ENCODE results near the gene KRTAP2-2.
"Not testable (repeated sequence)": the region's sequence is repeated elsewhere in the genome, so short reads cannot be mapped to it uniquely, and the experiment has no call there.

Gene KRTAP2-2

DNA sequence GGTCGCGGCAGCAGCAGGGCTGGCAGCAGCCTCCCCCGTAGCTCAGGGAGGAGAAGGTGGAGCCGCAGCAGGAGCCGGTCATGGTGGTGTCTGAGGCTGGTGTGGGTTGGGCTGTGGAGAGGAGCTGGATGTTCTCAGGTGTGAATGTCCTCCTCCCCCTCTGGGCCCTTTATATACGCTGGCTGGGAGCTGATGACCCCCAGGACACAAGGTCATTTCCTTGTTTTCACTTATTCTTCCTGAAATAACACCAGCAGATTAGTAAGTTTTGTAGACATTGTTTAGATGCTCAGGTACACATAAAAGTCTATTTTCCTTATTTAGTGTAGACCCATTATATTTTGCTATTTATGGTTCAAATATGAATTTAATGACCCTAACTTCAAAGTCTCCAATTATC, at the start of gene KRTAP2-2:
KRTAP2-2 (minus strand) TSS at position 101 of the 400 bp plus-strand sequence; CDS start at position 82, 19 bp downstream.
- not testable (repeated sequence) for DNase-seq

DNA sequence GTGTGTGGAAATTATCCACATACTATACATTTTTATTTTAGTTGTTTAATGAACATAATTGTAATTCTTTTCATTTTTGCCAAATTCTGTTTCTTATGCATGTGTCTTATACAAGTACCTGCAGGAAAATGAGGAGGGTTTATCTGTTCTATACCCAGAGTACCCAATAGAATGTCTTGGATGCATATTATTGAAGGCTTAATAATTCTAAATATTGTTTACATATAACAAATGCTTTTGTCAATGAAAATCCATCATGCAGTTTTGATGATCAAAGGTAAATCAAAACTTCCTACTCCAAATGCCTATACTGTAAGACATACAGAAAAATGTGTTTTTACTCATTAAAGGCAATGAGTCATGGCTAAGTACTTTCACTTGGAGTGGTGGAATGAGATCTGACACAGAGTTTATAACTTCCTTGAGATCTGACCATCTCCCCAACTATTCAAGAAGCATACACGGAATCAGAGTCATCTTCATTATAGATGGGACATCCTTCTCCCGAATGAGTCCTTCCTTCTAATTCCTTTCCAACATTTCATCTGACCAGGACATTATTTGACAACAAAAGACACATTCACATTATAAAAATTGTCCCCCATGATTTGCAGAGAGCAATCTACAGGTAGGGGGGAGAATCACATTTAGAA, 49.5 kb upstream of the KRTAP2-2 start:
- not testable (repeated sequence) for DNase-seq

DNA sequence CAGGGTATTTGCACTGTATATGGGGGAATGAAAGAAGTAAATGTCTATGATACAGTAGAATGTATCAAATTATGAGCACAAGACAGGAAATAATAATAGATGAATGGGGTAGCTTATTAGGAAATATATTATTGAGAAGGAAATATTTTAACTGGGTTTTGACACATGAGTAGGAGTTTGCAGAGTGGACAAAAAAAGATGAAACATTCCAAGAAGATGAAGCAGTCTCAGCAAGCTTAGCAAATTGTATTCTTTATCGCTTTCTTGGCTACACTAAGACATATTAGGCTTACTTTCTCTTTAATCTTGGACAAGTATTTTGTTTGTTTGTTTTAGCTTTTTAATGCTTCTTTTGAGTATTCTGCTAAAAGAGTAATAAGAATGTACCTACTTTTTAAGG, 48.9 kb upstream of the KRTAP2-2 start:
- no peak for DNase-seq

DNA sequence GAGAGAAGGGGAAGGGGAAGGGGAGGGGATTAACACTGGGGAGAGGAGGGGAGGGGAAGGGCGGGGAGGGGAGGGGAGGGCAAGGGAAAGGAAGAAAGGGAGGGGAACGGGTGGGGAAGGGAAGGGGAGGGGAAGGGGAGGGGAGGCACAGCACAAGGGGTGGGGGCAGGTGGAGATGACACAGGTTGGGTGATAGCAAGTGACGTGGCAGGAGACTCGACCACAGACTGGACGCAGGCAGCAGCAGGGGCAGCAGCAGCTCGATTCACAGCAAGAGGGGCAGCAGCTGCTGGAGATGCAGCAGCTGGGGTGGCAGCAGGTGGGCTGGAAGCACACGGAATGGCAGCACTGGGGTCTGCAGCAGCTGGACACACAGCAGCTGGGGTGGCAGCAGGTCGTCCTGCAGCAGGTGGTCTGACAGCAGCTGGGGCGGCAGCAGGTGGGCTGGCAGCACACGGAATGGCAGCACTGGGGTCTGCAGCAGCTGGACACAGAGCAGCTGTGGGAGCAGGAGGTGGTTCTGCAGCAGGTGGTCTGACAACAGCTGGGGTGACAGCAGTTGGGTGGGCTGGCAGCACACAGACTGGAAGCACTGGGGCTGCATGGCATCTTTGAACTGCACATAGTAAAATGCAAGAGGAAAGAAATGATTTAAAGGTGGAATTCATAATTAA, 46.7 kb upstream of the KRTAP2-2 start, which contains the start of gene KRTAP4-16:
KRTAP4-16 (minus strand) TSS at position 624 of the 674 bp plus-strand sequence; CDS start at position 624, 0 bp downstream.
- DNase-seq = no peak

- not testable (repeated sequence) for DNase-seq
Measured at GRCh38 chr17:41099682-41100480, 44.9 kb upstream of the KRTAP2-2 start.

DNA sequence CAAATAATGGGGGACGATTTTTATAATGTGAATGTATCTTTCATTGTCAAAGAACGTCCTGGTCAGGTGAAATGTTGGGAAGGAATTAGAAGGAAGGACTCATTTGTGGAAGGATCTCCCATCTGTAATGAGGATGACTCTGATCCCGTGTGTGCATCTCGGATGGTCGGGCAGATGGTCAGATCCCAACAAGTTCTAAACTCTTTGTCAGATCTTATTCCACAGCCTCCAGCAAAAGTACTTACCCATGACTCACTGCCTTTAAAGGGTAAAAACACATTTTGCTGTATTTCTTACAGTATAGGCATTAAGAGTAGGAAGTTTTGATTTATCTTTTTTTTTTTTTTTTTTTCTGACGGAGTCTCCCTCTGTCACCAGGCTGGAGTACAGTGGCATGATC, 43.5 kb upstream of the KRTAP2-2 start:
- no peak for DNase-seq

GRCh38 chr17:41098042-41098441, 43.0 kb upstream of the KRTAP2-2 start, which contains the start of gene KRTAP4-8:
Gene KRTAP4-8 (minus strand): TSS chr17:41098142. CDS start chr17:41098084, 58 bp downstream.
- no peak for DNase-seq

DNA sequence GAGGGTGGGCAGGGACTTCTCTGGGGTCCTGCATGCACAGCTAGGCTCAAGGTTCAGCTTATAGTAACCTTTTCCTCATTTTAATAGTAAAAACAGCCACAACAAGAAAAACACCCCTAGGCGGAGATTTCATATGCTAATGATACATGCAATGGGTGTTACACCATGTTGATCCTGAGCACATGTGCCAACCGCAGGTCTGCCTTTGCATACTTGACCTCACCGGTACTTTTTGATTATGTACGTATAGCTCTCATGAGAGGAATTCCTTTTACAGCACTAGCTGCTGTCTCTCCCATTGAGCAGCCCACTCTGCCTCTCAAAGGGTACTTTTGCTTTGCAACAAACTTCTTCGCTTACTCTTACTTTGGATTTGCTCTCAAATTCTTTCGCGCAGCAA, 41.0 kb upstream of the KRTAP2-2 start:
- no peak for DNase-seq

DNA sequence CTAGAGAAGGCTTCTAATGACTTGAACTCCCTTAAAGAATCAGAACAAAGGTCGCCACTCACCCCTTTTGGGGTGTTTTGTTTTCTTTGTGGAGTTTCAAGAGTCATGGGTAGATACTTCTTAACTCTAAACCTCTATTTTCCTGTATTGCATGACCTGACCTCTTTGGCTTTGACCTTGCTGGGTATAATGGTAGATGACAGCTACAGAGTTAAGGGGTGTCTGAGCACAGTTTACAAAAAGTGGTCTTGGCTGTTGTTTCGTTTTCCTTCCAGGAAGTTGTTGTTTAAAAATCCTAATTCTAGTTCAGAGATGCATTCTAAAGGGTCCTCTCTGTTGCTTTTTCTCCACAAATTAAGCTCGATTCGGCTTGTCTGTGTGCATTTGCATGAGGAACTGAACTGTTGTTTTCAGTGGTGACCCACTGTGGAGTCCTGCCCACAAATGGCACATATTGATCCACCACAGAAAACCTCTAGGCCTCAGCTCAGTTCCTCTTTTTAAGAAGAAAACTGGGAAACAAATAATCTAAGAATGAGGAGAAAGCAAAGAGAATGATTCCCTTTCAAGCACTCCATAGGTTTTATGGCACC, 33.8 kb upstream of the KRTAP2-2 start:
- not testable (repeated sequence) for DNase-seq

- not testable (repeated sequence) for DNase-seq
Measured at GRCh38 chr17:41084100-41084856, 29.2 kb upstream of the KRTAP2-2 start, which contains the start of gene KRTAP4-7. Gene KRTAP4-7 (plus strand): TSS chr17:41084150. CDS start chr17:41084207, 57 bp downstream.

GRCh38 chr17:41083427-41083826, 28.4 kb upstream of the KRTAP2-2 start:
- DNase-seq = not testable (repeated sequence)

GRCh38 chr17:41082626-41083025, 27.6 kb upstream of the KRTAP2-2 start:
- no peak for DNase-seq

DNA sequence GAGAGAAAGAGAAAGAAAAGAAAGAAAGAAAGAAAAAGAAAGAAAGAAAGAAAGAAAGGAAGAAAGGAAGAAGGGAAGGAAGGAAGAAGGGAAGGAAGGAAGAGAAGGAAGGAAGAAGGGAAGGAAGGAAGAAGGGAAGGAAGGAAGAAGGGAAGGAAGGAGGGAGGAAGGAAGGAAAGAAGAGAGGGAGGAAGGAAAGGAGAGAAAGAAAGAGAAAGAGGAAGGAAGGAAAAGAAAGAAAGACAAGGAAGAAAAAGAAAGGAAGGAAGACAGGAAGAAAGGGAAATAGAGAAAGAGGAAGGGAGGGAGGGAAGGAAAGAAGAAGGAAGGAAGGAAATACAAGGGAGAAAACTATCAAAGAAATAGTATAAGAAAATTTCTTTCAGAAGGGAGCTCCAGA, 21.8 kb upstream of the KRTAP2-2 start:
- DNase-seq = no peak

- DNase-seq = no peak
Measured at GRCh38 chr17:41073676-41074075, 18.6 kb upstream of the KRTAP2-2 start.

GRCh38 chr17:41071606-41072360, 16.8 kb upstream of the KRTAP2-2 start:
- no peak for DNase-seq

DNA sequence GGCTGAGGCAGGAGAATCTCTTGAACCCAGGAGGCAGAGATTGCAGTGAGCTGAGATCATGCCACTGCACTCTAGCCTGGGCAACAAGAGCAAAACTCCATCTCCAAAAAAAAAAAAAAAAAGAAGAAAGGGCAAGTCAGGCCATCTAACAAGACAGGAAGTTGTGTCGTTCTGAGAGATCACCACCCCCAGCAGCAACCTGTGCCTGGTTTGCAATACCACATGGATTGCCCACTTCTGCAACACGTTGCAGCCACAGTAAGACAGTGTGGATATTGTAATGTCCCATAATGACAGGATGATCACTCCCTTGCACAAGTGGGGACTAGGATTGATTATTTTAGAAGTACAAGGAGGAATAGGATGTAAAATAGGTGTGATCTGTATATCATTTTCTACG, 14.0 kb upstream of the KRTAP2-2 start:
- no peak for DNase-seq

GRCh38 chr17:41067281-41067680, 12.3 kb upstream of the KRTAP2-2 start:
- DNase-seq = no peak

- DNase-seq = no peak
Measured at GRCh38 chr17:41065829-41066624, 11.0 kb upstream of the KRTAP2-2 start, which contains the start of gene KRTAP2-4. Gene KRTAP2-4 (minus strand): TSS chr17:41065879. CDS start chr17:41065845, 34 bp downstream.

DNA sequence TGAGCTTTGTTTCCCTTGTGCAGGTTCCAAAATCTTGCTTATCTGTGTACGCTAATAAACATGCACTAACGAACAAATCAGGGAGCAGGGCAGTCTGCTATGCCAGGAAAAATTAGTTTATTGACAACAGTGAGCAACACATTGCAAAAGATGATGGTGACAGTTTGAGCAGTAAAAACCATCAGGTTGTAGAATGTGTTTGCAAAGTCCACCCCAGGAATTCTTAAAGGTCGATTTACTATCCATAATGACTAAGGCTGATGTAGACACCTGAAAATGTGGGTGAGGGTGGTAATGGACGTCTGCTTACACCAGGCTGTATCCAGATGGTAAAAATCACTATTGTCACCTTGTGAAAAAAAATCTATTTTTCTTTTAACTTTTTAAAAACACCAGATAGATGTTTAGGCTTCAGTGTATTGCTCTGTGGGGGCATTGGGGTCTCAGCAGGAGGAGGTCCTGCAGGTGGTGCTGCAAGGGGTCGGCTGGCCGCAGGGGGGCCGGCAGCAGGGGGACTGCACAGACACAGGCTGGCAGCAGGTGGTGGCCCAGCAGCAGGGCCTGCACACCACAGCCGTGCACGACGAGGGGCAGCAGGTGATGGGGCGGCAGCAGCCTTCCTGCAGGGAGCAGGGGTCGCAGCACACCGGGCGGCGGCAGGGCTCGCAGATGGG, 10.1 kb upstream of the KRTAP2-2 start:
- DNase-seq = not testable (repeated sequence)

GRCh38 chr17:41064301-41064700, 9.3 kb upstream of the KRTAP2-2 start:
- DNase-seq = no peak
